SK-N-SH (cell line): ENCODE results near the gene TET2. TPM values are rescaled to one million over a fixed set of nuclear protein-coding genes. Genes with fewer than 3 reads are reported as not detected.

Experiments
- CTCF ChIA-PET: fragments of 300-600, 350-600 bp; formaldehyde crosslinking; extraction: SDS; loops from one replicate; lab custom pipeline; 2021; lab: Yijun Ruan, JAX
- POLR2A ChIA-PET: fragments of 350-600 bp; sonication (Branson Sonifier 250); formaldehyde crosslinking; extraction: SDS; loops from one replicate; lab custom pipeline; 2020; ENCODE audit warnings: antibody characterized with exemption, inconsistent platforms; lab: Yijun Ruan, JAX
- DNase-seq: peaks from one replicate; pipeline ENCODE4 v3.0.0; 2012
- H2AFZ ChIP-seq: fragments of 200-600 bp; sonication (generic); 2 replicates; pipeline ENCODE4 v1.8.1; 2016; ENCODE audit warnings: antibody characterized with exemption, mild to moderate bottlenecking, low read depth
- H3F3A ChIP-seq: fragments of 200-600 bp; sonication (generic); replicated peaks from 2 replicates; pipeline ENCODE3; 2016; ENCODE audit warnings: antibody characterized with exemption, mild to moderate bottlenecking; ENCODE audit not compliant: insufficient read depth
- H3K27ac ChIP-seq, 2 experiments: fragments of 200-500 bp in 1 of 2; fragments of 200-600 bp in 1 of 2; sonication (Bioruptor generic) in 1 of 2; sonication (generic), shearing (Covaris generic) in 1 of 2; 2 replicates each; pipeline versions ENCODE4 v1.5.1 to v1.6.1; 2014 to 2016; ENCODE audit warnings: low read depth in 2 of 2, inconsistent platforms in 1 of 2, low read length in 1 of 2, mild to moderate bottlenecking in 1 of 2, mixed read lengths in 1 of 2
- H3K27me3 ChIP-seq: fragments of 200-600 bp; sonication (generic), shearing (Covaris generic); 2 replicates; pipeline ENCODE4 v1.6.1; 2016; ENCODE audit warnings: mixed run types; ENCODE audit not compliant: insufficient read depth
- H3K36me3 ChIP-seq, 2 experiments: fragments of 200-500 bp in 1 of 2; fragments of 200-600 bp in 1 of 2; sonication (Bioruptor generic) in 1 of 2; sonication (generic) in 1 of 2; replicated peaks in 1 of 2; 2 replicates each; pipeline versions ENCODE3 to v1.5.1; 2014 to 2016; ENCODE audit warnings: low read length in 1 of 2, mild to moderate bottlenecking in 1 of 2; ENCODE audit not compliant: insufficient read depth in 2 of 2, control insufficient read depth in 1 of 2
- H3K4me1 ChIP-seq, 2 experiments: fragments of 200-500 bp in 1 of 2; fragments of 200-600 bp in 1 of 2; sonication (Bioruptor generic) in 1 of 2; sonication (generic), shearing (Covaris generic) in 1 of 2; 2 replicates each; pipeline versions ENCODE4 v1.5.1 to v1.6.1; 2014 to 2016; ENCODE audit warnings: low read depth in 1 of 2, low read length in 1 of 2, mixed run types in 1 of 2; ENCODE audit not compliant: insufficient read depth in 2 of 2, control insufficient read depth in 1 of 2
- H3K4me2 ChIP-seq: fragments of 200-600 bp; sonication (generic), shearing (Covaris generic); 2 replicates; pipeline ENCODE4 v1.6.1; 2017; ENCODE audit warnings: mixed run types
- H3K4me3 ChIP-seq, 2 experiments: fragments of 200-500 bp in 1 of 2; fragments of 200-600 bp in 1 of 2; sonication (Bioruptor generic) in 1 of 2; sonication (generic), shearing (Covaris generic) in 1 of 2; 2 replicates each; pipeline versions ENCODE4 v1.5.1 to v1.8.1; 2014 to 2016; ENCODE audit warnings: low read depth in 2 of 2, inconsistent platforms in 1 of 2, low read length in 1 of 2, mild to moderate bottlenecking in 1 of 2, mixed read lengths in 1 of 2, moderate library complexity in 1 of 2
- H3K79me2 ChIP-seq: fragments of 200-600 bp; sonication (generic); 2 replicates; pipeline ENCODE4 v1.8.1; 2017; ENCODE audit warnings: mild to moderate bottlenecking; ENCODE audit not compliant: insufficient read depth
- H3K9ac ChIP-seq: fragments of 200-600 bp; sonication (generic); 2 replicates; pipeline ENCODE4 v1.6.1; 2017; ENCODE audit warnings: mixed run types
- H3K9me2 ChIP-seq: fragments of 200-600 bp; sonication (generic); 2 replicates; pipeline ENCODE4 v1.6.1; 2017; ENCODE audit warnings: mixed run types
- H3K9me3 ChIP-seq: fragments of 200-600 bp; sonication (generic); 2 replicates; pipeline ENCODE4 v1.6.1; 2017; ENCODE audit warnings: mixed run types, mild to moderate bottlenecking, moderate library complexity
- H4K20me1 ChIP-seq: fragments of 200-600 bp; sonication (generic); 2 replicates; pipeline ENCODE4 v1.6.1; 2017; ENCODE audit warnings: mild to moderate bottlenecking, mixed run types; ENCODE audit not compliant: insufficient read depth
- CHD2 ChIP-seq: fragments of 150-350 bp; IDR thresholded peaks from 2 replicates; pipeline ENCODE4 v1.6.1; 2018; ENCODE audit warnings: low read length; ENCODE audit not compliant: partially characterized antibody
- ELF1 ChIP-seq: IDR thresholded peaks from 2 replicates; pipeline ENCODE4 v1.4.0; 2012
- EZH2phosphoT487 ChIP-seq: fragments of 200-600 bp; sonication (generic); IDR thresholded peaks from 2 replicates; pipeline ENCODE4 v1.6.1; 2017; ENCODE audit warnings: low read depth, mixed run types, mild to moderate bottlenecking, antibody characterized with exemption, moderate library complexity, borderline replicate concordance
- IRF3 ChIP-seq: fragments of 150-350 bp; IDR thresholded peaks from 2 replicates; pipeline ENCODE4 v1.6.1; 2016; ENCODE audit warnings: mild to moderate bottlenecking, low read depth, low read length
- MEF2A ChIP-seq: IDR thresholded peaks from 2 replicates; pipeline ENCODE4 v1.4.0; 2012; ENCODE audit warnings: low read depth, borderline replicate concordance
- MXI1 ChIP-seq: IDR thresholded peaks from 2 replicates; pipeline ENCODE4 v1.6.1; 2012; ENCODE audit warnings: mild to moderate bottlenecking, low read depth, low read length, improper control_type of control experiment
- NFIC ChIP-seq: IDR thresholded peaks from 2 replicates; pipeline ENCODE4 v1.4.0; 2012; ENCODE audit warnings: borderline replicate concordance
- PBX3 ChIP-seq: IDR thresholded peaks from 2 replicates; pipeline ENCODE4; 2012
- REST ChIP-seq: IDR thresholded peaks from 2 replicates; pipeline ENCODE4 v1.6.1; 2012; ENCODE audit warnings: mild to moderate bottlenecking, low read depth, low read length, moderate library complexity
- SIN3A ChIP-seq: IDR thresholded peaks from 2 replicates; pipeline ENCODE4 v1.6.1; 2012; ENCODE audit warnings: low read depth, mild to moderate bottlenecking, low read length, moderate library complexity, borderline replicate concordance
- SMC3 ChIP-seq: IDR thresholded peaks from 2 replicates; pipeline ENCODE4 v1.6.1; 2012; ENCODE audit warnings: low read depth, low read length, improper control_type of control experiment
- TCF12 ChIP-seq: IDR thresholded peaks from 2 replicates; pipeline ENCODE4 v1.4.0; 2012
- USF1 ChIP-seq: IDR thresholded peaks from 2 replicates; pipeline ENCODE4 v1.4.0; 2012; ENCODE audit warnings: low read depth, borderline replicate concordance
- WGBS: methylation state at CpG from one replicate; pipeline ENCODE4 v1.1.6; 2017; ENCODE audit warnings: low lambda C conversion rate; 5-methylcytosine and 5-hydroxymethylcytosine counted together
- polyA plus RNA-seq, 3 experiments: library from polyadenylated mRNA; depleted of rRNA; stranded (reverse); fragments of >200 nt; gene quantifications; 2 replicates each; pipeline ENCODE4 v1.2.3, GENCODE V29; 2012

The TET2 gene
- polyA plus RNA-seq, 1 of the 3 experiments (the other 2 are of a cell fraction), result 3.5 TPM

- Histone ChIP-seq H3K4me2 (no peak overlapping the region), H3K36me3 (no peaks in the 10 kb centered on the region), H3K4me3 (no peak overlapping the region), H3K27me3 (no peaks in the 10 kb centered on the region), H3K9ac (no peak overlapping the region), H3K27ac (no peak overlapping the region), H3F3A (no peaks in the 10 kb centered on the region), H3K9me2 (no peaks in the 10 kb centered on the region), H3K4me1 (no peaks in the 10 kb centered on the region), H3K9me3 (no peaks in the 10 kb centered on the region), H4K20me1 (no peaks in the 10 kb centered on the region), H3K79me2 (no peaks in the 10 kb centered on the region), H2AFZ (no peak overlapping the region)
- 50% methylated on average over 1 of the region's 1 CpG for WGBS
- TF ChIP-seq PBX3, result no peak
- no peak for TF ChIP-seq ELF1
- no peak for TF ChIP-seq MEF2A
- TF ChIP-seq CHD2, result no peak
- no peak for TF ChIP-seq SMC3
- TF ChIP-seq USF1, result no peak
- TF ChIP-seq NFIC, result no peak
- no peak for TF ChIP-seq IRF3
- TF ChIP-seq EZH2phosphoT487, result no peak
- no peak for TF ChIP-seq TCF12
- no peak for TF ChIP-seq REST
- TF ChIP-seq SIN3A, result no peak
- TF ChIP-seq MXI1, result no peak
- DNase-seq, result no peak
- CTCF ChIA-PET, result interaction anchor here (1.1 kb wide), 1 partner anchor 10 kb away, joined by 4 read pairs; no protein-coding TSS in a partner anchor
- POLR2A ChIA-PET, result no interaction called here
Observed at GRCh38 chr4:105318486-105318885, 171.8 kb downstream of the TET2 start.
